Spleen (tissue), 11 donors: ENCODE data around the gene GPR161. TPM values are rescaled to one million over a fixed set of nuclear protein-coding genes. Genes with fewer than 3 reads are reported as not detected.

Source experiments
- DNase-seq: peaks from one replicate; pipeline ENCODE4 v3.0.0-alpha.2; 2020
- H3K27ac ChIP-seq, 8 donors: fragments of 200-600 bp; sonication (generic) in 7 of 8; 1 replicate in 4 of 8; 2 replicates in 4 of 8; pipeline versions ENCODE4 v1.5.0 to v1.8.0; 2016 to 2021; ENCODE audit warnings: inconsistent platforms in 4 of 8, mild to moderate bottlenecking in 4 of 8, moderate library complexity in 1 of 8
- H3K27me3 ChIP-seq, 7 donors: fragments of 200-600 bp; sonication (generic) in 6 of 7; replicated peaks in 1 of 7; 1 replicate in 4 of 7; 2 replicates in 3 of 7; pipeline versions ENCODE4 v1.5.0 to v1.8.0; 2016 to 2021; ENCODE audit warnings: inconsistent platforms in 3 of 7, mild to moderate bottlenecking in 1 of 7
- H3K36me3 ChIP-seq, 6 donors: fragments of 200-600 bp; sonication (generic) in 5 of 6; 1 replicate in 4 of 6; 2 replicates in 2 of 6; pipeline versions ENCODE4 v1.5.0 to v1.8.0; 2016 to 2021; ENCODE audit warnings: inconsistent platforms in 2 of 6
- H3K4me1 ChIP-seq, 6 donors: fragments of 200-600 bp; sonication (generic) in 5 of 6; 1 replicate in 3 of 6; 2 replicates in 3 of 6; pipeline versions ENCODE4 v1.5.0 to v1.8.0; 2016 to 2021; ENCODE audit warnings: inconsistent platforms in 3 of 6
- H3K4me3 ChIP-seq, 8 donors: fragments of 200-600 bp; sonication (generic) in 7 of 8; 1 replicate in 4 of 8; 2 replicates in 4 of 8; pipeline versions ENCODE4 v1.5.0 to v1.8.0; 2016 to 2021; ENCODE audit warnings: inconsistent platforms in 4 of 8, mild to moderate bottlenecking in 4 of 8, moderate library complexity in 2 of 8
- H3K9me3 ChIP-seq, 8 donors: fragments of 200-600 bp; sonication (generic) in 7 of 8; 1 replicate in 4 of 8; 2 replicates in 4 of 8; pipeline versions ENCODE4 v1.5.0 to v1.8.0; 2016 to 2021; ENCODE audit warnings: inconsistent platforms in 4 of 8
- POLR2A ChIP-seq, 3 donors: fragments of 450-650 bp; IDR thresholded peaks; one replicate each; pipeline ENCODE4 v1.5.1; 2017; ENCODE audit warnings: antibody characterized with exemption in 3 of 3, mild to moderate bottlenecking in 1 of 3
- POLR2AphosphoS5 ChIP-seq, 3 donors: sonication (generic); formaldehyde crosslinking; IDR thresholded peaks; one replicate each; pipeline ENCODE4 v1.5.1; 2017; ENCODE audit warnings: antibody characterized with exemption in 3 of 3
- WGBS, 5 donors: extraction: QIAGEN DNeasy Blood & Tissue Kit in 3 of 5; methylation state at CpG; one replicate each; pipeline versions ENCODE4 v1.1.5 to v1.1.7; 2013 to 2018; 5-methylcytosine and 5-hydroxymethylcytosine counted together
- intact Hi-C: fragments of 100-400 bp; cut with DNase I; formaldehyde crosslinking; loops from one replicate; pipeline ENCODE4 v1.15.0; 2023; ENCODE audit warnings: low total_unique reads
- polyA plus RNA-seq, 3 donors: library from polyadenylated mRNA; stranded (reverse); fragments of 200-250 nt; gene quantifications; one replicate each; pipeline ENCODE4 v1.2.1, GENCODE V29; 2013
- total RNA-seq, 7 donors: library from RNA; depleted of rRNA in 3 of 7; stranded (reverse); fragments of >200 nt in 3 of 7; fragmentation: NEBNext Ultra II Directional in 4 of 7; extraction: Animal tissue kit (Norgen Biotek cat#: 25700) in 4 of 7; gene quantifications; one replicate each; pipeline versions ENCODE4 v1.1.0 to v1.2.1, GENCODE V29; 2016 to 2021
- TF ChIP-seq, protein P1 (sequence below), 11 experiments: fragments of 200-600 bp in 7 of 11; fragments of 450-650 bp in 4 of 11; sonication (generic) in 4 of 11; IDR thresholded peaks in 8 of 11; conservative IDR thresholded peaks in 3 of 11; 1 replicate in 7 of 11; 2 replicates in 4 of 11; pipeline versions ENCODE4 v1.4.0 to v1.8.0; 2016 to 2021; ENCODE audit warnings: antibody characterized with exemption in 11 of 11, inconsistent platforms in 4 of 11, mild to moderate bottlenecking in 1 of 11
- donor health status: healthy with polysubstance abuse.
- donor health status: DM: no; HTN: no; CAD: no; lungs with moderate emphysema.
- donor health status: DM: no; HTN: no; CAD: no.
- donor health status: Bipolar disorder and iron deficiency.
- donor health status: healthy.
- donor health status: DM: no; HTN: no; CAD: no.
- donor health status: DM: yes; HTN: yes; CAD: no.

The GPR161 gene
- total and polyA plus RNA-seq, 10 donors: 0.53 to 5.5 (median 3.6) TPM

DNA sequence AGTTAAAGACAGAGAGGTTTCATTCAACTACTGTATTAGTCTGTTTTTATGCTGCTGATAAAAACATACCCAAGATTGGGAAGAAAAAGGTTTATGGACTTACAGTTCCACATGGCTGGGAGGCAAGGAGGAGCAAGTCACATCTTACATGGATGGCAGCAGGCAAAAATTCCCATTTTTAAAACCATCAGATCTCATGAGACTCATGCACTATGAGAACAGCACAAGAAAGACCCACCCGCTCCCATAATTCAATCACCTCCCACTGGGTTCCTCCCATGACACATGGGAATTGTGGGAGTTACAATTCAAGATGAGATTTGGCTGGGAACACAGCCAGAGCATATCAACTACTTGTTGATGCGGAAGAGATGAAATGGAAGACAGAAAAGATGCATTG lies 9.2 kb downstream of the GPR161 start:
- TF ChIP-seq POLR2A (IDR thresholded peaks at IDR 0.05) (no peak), POLR2AphosphoS5 (IDR thresholded peaks at IDR 0.05) (no peak)
- TF ChIP-seq, protein P1, sequence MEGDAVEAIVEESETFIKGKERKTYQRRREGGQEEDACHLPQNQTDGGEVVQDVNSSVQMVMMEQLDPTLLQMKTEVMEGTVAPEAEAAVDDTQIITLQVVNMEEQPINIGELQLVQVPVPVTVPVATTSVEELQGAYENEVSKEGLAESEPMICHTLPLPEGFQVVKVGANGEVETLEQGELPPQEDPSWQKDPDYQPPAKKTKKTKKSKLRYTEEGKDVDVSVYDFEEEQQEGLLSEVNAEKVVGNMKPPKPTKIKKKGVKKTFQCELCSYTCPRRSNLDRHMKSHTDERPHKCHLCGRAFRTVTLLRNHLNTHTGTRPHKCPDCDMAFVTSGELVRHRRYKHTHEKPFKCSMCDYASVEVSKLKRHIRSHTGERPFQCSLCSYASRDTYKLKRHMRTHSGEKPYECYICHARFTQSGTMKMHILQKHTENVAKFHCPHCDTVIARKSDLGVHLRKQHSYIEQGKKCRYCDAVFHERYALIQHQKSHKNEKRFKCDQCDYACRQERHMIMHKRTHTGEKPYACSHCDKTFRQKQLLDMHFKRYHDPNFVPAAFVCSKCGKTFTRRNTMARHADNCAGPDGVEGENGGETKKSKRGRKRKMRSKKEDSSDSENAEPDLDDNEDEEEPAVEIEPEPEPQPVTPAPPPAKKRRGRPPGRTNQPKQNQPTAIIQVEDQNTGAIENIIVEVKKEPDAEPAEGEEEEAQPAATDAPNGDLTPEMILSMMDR (IDR thresholded peaks at IDR 0.05 in 8 of 11, conservative IDR thresholded peaks at IDR 0.05 in 3 of 11): no peak
- H3K4me3 ChIP-seq: no peak overlapping the region
- no peaks in the 10 kb centered on the region for H3K4me1 ChIP-seq
- WGBS, 5 donors: 84 to 97% (median 92%) methylated on average over 2 of the region's 2 CpGs
- intact Hi-C loops: no loop called here
- peaks cover 0 to 25% (median 0%) of the 10 kb centered on the region in 7 donors for H3K27me3 ChIP-seq
- no peak overlapping the region for H3K27ac ChIP-seq
- H3K9me3 ChIP-seq: peaks cover 0 to 6% (median 0%) of the 10 kb centered on the region in 8 donors
- DNase-seq: no peak
- H3K36me3 ChIP-seq: no peaks in the 10 kb centered on the region

DNA sequence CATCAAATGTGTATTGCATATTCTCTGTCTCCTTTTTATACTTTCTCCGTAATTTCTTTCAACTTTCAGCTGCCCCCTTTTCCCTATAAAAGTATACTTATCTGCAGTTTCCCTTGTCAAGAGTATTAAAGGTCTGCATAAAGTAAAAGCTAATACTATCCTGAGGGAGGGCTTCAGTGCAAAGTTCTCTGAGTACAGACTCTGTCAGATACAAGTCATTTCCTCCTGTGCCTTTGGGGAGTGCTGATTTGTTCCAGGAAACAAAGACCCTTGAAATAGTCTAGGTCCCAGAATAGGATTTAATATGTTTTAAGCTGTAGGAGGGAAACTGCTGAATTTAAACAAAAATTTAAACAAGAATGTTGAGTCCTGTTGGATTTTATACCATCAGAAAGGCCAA lies 11.7 kb downstream of the GPR161 start:
- Histone ChIP-seq H3K27me3 (peaks cover 0 to 12% (median 0%) of the 10 kb centered on the region in 7 donors), H3K27ac (no peak overlapping the region), H3K4me1 (no peaks in the 10 kb centered on the region), H3K4me3 (no peak overlapping the region), H3K9me3 (peaks cover 0 to 6% (median under 1%) of the 10 kb centered on the region in 8 donors), H3K36me3 (no peaks in the 10 kb centered on the region)
- DNase-seq: no peak
- intact Hi-C loops: no loop called here
- 88 to 96% (median 89%) methylated on average over 1 of the region's 1 CpG for WGBS, 5 donors
- TF ChIP-seq, protein P1 (IDR thresholded peaks at IDR 0.05 in 8 of 11, conservative IDR thresholded peaks at IDR 0.05 in 3 of 11): no peak
- no peak for TF ChIP-seq POLR2AphosphoS5 (IDR thresholded peaks at IDR 0.05)
- TF ChIP-seq POLR2A (IDR thresholded peaks at IDR 0.05): no peak

DNA sequence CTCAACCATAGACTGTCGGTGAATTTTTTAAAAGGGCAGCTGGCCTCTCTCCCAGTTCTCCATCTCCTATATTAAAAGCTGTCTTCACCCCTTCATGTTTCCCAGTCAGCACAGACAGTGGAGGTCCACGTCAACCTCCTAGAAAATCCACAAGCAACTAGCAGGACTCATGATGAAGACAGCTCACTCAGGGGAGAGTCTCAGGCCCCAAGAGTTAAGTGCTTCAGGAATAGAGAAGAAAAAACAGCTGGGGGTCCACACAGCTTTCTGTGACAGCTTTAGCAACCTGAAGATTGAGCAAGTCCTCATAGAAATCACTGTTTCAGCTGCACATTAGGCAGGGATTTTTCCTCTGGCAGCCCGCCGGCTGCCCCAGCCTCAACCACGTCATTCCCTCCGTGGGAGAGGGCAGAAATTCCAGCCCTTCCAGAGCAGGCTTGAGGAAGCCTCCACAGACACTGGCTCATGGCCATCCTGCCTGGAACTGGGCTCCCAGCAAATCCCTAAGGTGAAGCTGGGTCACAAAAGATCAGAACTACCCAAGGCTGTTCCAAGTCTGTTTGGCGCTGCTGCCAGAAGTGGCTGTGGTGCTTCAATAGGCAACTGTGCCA lies 15.2 kb downstream of the GPR161 start:
- no peak overlapping the region for H3K4me3 ChIP-seq
- peak in 2 of 3 donors; percentile 24 to 55 for TF ChIP-seq POLR2AphosphoS5 (IDR thresholded peaks at IDR 0.05)
- no peak for TF ChIP-seq POLR2A (IDR thresholded peaks at IDR 0.05)
- WGBS, 5 donors: 57 to 78% (median 67%) methylated on average over 7 of the region's 7 CpGs
- no peaks in the 10 kb centered on the region for H3K36me3 ChIP-seq
- intact Hi-C loops: no loop called here
- H3K27me3 ChIP-seq: peaks cover 0 to 3% (median 0%) of the 10 kb centered on the region in 7 donors
- H3K9me3 ChIP-seq: peaks cover 0 to 11% (median 0%) of the 10 kb centered on the region in 8 donors
- H3K27ac ChIP-seq: peak overlapping the region in 7 of 8 donors; percentile 22 to 62 (median 51)
- no peaks in the 10 kb centered on the region for H3K4me1 ChIP-seq
- DNase-seq: no peak

DNA sequence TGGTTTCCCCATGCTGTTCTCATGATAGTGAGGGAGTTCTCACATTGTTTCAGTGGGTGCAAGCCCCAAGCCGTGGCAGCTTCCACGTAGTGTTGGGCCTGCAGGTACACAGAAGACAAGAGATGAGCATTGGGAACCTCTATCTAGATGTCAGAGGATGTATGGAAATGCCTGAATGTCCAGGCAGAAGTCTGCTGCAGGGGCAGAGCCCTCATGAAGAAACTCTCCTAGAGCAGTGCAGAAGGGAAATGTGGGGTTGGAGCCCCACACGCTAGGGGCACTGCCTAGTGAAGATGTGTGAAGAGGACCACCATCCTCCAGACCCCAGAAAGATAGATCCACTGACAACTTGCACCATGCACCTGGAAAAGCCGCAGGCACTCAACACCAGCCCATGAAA lies 17.0 kb downstream of the GPR161 start:
- Histone ChIP-seq H3K36me3 (no peaks in the 10 kb centered on the region), H3K27me3 (peaks cover 0 to 3% (median 0%) of the 10 kb centered on the region in 7 donors), H3K4me1 (peaks cover 0 to 3% (median 0%) of the 10 kb centered on the region in 6 donors), H3K4me3 (no peak overlapping the region), H3K27ac (no peak overlapping the region), H3K9me3 (peaks cover 0 to 11% (median 0%) of the 10 kb centered on the region in 8 donors)
- intact Hi-C loops: no loop called here
- DNase-seq: no peak
- TF ChIP-seq, protein P1 (IDR thresholded peaks at IDR 0.05 in 8 of 11, conservative IDR thresholded peaks at IDR 0.05 in 3 of 11): no peak
- TF ChIP-seq POLR2AphosphoS5 (IDR thresholded peaks at IDR 0.05) (no peak), POLR2A (IDR thresholded peaks at IDR 0.05) (no peak)
- WGBS, 5 donors: 90 to 95% (median 93%) methylated on average over 4 of the region's 4 CpGs
